Hepatocyte (in vitro differentiated cells): ENCODE results near the gene MARK1.
"Not testable (repeated sequence)": the region's sequence is repeated elsewhere in the genome, so short reads cannot be mapped to it uniquely, and the experiment has no call there.

ENCODE experiments used
- CTCF ChIP-seq: fragments of 200-600 bp; sonication (generic); IDR thresholded peaks from 2 replicates; pipeline ENCODE4 v1.5.1; 2016; ENCODE audit warnings: antibody characterized with exemption, mild to moderate bottlenecking; ENCODE audit not compliant: poor library complexity
- EZH2 ChIP-seq: fragments of 200-600 bp; sonication (generic); IDR thresholded peaks from 2 replicates; pipeline ENCODE4 v1.6.1; 2016; ENCODE audit warnings: antibody characterized with exemption, mild to moderate bottlenecking, borderline replicate concordance
- EZH2phosphoT487 ChIP-seq: fragments of 200-600 bp; sonication (generic); IDR thresholded peaks from one replicate; pipeline ENCODE4 v1.6.1; 2018; ENCODE audit warnings: antibody characterized with exemption, mild to moderate bottlenecking, low read depth, moderate library complexity; ENCODE audit not compliant: unreplicated experiment, severe bottlenecking

- TF ChIP-seq CTCF, EZH2, EZH2phosphoT487: not testable (repeated sequence)
Measured at GRCh38 chr1:220683716-220684115, 155.8 kb downstream of the MARK1 start.
